Activated naive CD4-positive, alpha-beta T cell treated with anti-CD3 and anti-CD28 coated beads for 36 hours (primary cell): ENCODE results near the gene COL4A1. TPM values are rescaled to one million over a fixed set of nuclear protein-coding genes. Genes with fewer than 3 reads are reported as not detected.
A peak's percentile ranks its signal among the peaks of the same experiment; 100 is the strongest.
"Not testable (repeated sequence)": the region's sequence is repeated elsewhere in the genome, so short reads cannot be mapped to it uniquely, and the experiment has no call there.

Source experiments
- CTCF ChIA-PET: fragments of 350-600 bp; sonication (Branson Sonifier 250); formaldehyde crosslinking; loops from one replicate; lab custom pipeline; 2021; ENCODE audit warnings: antibody characterized with exemption; lab: Charles Lee
- DNase-seq: peaks from one replicate; pipeline ENCODE4 v3.0.0-alpha.2; 2020
- H3K27ac Mint-ChIP-seq: one replicate; pipeline ENCODE4 v1.8.0; 2021; ENCODE audit warnings: mild to moderate bottlenecking, mixed read lengths
- H3K27me3 Mint-ChIP-seq: one replicate; pipeline ENCODE4 v1.8.0; 2021; ENCODE audit warnings: low read depth, mixed read lengths
- H3K36me3 Mint-ChIP-seq: one replicate; pipeline ENCODE4 v1.8.0; 2021; ENCODE audit warnings: low read depth, mixed read lengths
- H3K4me1 Mint-ChIP-seq: one replicate; pipeline ENCODE4 v1.8.0; 2021; ENCODE audit warnings: low read depth, mixed read lengths
- H3K4me3 Mint-ChIP-seq: one replicate; pipeline ENCODE4 v1.8.0; 2021; ENCODE audit warnings: mild to moderate bottlenecking, moderate library complexity, mixed read lengths
- H3K9me3 Mint-ChIP-seq: one replicate; pipeline ENCODE4 v1.8.0; 2021; ENCODE audit warnings: mixed read lengths
- intact Hi-C: fragments of 100-400 bp; cut with micrococcal nuclease; formaldehyde crosslinking; loops from one replicate; pipeline ENCODE4 v1.15.1; 2023
- total RNA-seq, 2 experiments: library from RNA; stranded (reverse); gene quantifications; one replicate each; pipeline ENCODE4 v1.2.3, GENCODE V29; 2021

Gene COL4A1
- total RNA-seq, 2 experiments from 2014 or later: 0.07 TPM; not detected in 1

GRCh38 chr13:110123041-110123809, 183.7 kb downstream of the COL4A1 start:
- CTCF ChIA-PET: no interaction called here
- no peak overlapping the region for H3K27ac Mint-ChIP-seq
- no peaks in the 10 kb centered on the region for H3K9me3 Mint-ChIP-seq
- no peak for DNase-seq
- H3K4me1 Mint-ChIP-seq: no peaks in the 10 kb centered on the region
- no peaks in the 10 kb centered on the region for H3K36me3 Mint-ChIP-seq
- H3K4me3 Mint-ChIP-seq: no peak overlapping the region
- H3K27me3 Mint-ChIP-seq: peaks cover 46% of the 10 kb centered on the region
- intact Hi-C loops: no loop called here

- Mint-ChIP-seq H3K4me1 (no peaks in the 10 kb centered on the region), H3K9me3 (no peaks in the 10 kb centered on the region), H3K27me3 (peaks cover 47% of the 10 kb centered on the region), H3K4me3 (no peak overlapping the region), H3K36me3 (no peaks in the 10 kb centered on the region), H3K27ac (no peak overlapping the region)
- no peak for DNase-seq
- CTCF ChIA-PET: no interaction called here
- intact Hi-C loops: no loop called here
These were observed 185.4 kb downstream of the COL4A1 start for GRCh38 chr13:110121422-110122083.

DNA sequence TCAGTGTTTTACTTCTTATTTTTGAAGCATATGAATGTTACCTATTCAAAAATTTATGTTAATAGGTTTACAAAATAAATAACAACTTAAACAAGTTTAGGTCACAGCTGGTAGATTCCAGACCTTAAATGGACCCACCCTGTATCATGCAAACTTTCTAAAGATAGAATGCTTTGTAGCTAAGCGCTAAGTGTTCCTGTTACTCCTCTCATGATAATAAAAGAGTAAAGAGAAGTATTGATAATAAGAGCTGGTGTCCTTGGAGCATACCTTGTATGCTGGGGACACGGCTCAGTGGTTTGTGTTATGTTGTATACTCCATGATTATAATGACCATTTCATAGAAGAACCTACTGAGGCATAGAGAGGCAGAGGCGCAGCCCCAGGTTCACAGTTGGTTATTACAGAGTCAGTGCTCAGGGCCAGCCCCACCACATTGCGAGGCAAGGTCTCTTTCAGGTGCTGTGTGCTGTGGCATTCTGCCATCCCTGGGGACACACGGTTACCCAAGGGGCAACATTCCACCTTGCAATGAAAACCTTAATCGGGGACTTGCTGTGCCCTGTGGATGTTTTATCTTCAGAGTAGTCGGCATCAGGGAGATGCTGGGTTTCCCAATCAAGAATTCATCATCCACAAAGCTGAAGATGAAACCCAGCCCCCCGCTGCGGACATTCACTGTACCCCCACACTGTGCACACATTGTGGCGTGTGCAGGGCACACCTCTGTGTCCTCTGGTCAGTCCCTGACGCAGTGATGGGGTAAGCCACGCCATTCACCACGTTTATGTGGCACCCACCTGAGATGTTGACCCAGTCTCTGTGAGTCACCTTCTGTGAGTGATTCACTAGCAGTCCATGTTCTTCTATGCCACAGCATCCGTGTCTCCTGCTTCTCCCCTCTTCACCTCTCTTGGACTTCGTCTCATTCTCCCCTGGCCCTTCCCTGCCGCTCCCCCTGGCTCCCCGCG, 186.7 kb downstream of the COL4A1 start:
- no peak overlapping the region for H3K27ac Mint-ChIP-seq
- no peak overlapping the region for H3K4me3 Mint-ChIP-seq
- H3K36me3 Mint-ChIP-seq: no peaks in the 10 kb centered on the region
- intact Hi-C loops: loop anchor here (10.0 kb wide), 1 partner anchor 1795 kb away; no protein-coding TSS in a partner anchor
- no peak for DNase-seq
- no peaks in the 10 kb centered on the region for H3K9me3 Mint-ChIP-seq
- H3K27me3 Mint-ChIP-seq: peaks cover 41% of the 10 kb centered on the region
- CTCF ChIA-PET: interaction anchor here (0.7 kb wide), 1 partner anchor 76 kb away, joined by 3 read pairs; no protein-coding TSS in a partner anchor
- peaks cover 2% of the 10 kb centered on the region for H3K4me1 Mint-ChIP-seq

GRCh38 chr13:110118106-110118505, 188.9 kb downstream of the COL4A1 start:
- peaks cover 39% of the 10 kb centered on the region for H3K27me3 Mint-ChIP-seq
- no peak for DNase-seq
- no peak overlapping the region for H3K4me3 Mint-ChIP-seq
- CTCF ChIA-PET: no interaction called here
- peaks cover 2% of the 10 kb centered on the region for H3K4me1 Mint-ChIP-seq
- no peaks in the 10 kb centered on the region for H3K9me3 Mint-ChIP-seq
- no peak overlapping the region for H3K27ac Mint-ChIP-seq
- intact Hi-C loops: loop anchor here (10.0 kb wide), 1 partner anchor 1793 kb away; no protein-coding TSS in a partner anchor
- no peaks in the 10 kb centered on the region for H3K36me3 Mint-ChIP-seq

DNA sequence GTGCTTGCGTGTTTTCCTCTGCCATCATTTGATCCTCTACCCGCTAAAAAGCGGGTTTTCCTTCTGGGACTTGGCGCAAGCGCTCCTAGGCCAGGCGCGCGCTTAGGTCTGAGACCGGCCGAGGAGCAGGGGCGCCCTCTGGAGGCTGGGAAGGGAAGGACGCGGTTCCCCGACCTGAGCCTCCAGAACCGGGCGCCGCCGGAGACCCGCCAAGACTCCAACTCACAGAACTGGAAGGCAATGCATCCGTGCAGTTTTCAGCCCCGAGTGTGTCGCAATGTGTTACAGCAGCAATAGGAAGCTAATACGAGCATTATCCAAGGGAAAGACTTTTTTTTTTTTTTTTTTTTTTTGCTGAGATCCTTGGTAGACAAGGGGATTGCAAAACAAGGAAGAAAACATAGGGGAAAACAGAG, 190.9 kb downstream of the COL4A1 start:
- no peaks in the 10 kb centered on the region for H3K36me3 Mint-ChIP-seq
- peaks cover 2% of the 10 kb centered on the region for H3K4me1 Mint-ChIP-seq
- no peaks in the 10 kb centered on the region for H3K9me3 Mint-ChIP-seq
- peak; percentile 67 for DNase-seq
- CTCF ChIA-PET: interaction anchor here (0.7 to 1.4 kb wide), 5 partner anchors 15 to 1158 kb away, joined by 3 read pairs; no protein-coding TSS in a partner anchor
- intact Hi-C loops: loop anchor here (1.0 to 10.0 kb wide), 3 partner anchors 328 to 1791 kb away; no protein-coding TSS in a partner anchor
- no peak overlapping the region for H3K4me3 Mint-ChIP-seq
- no peak overlapping the region for H3K27ac Mint-ChIP-seq
- H3K27me3 Mint-ChIP-seq: peaks cover 32% of the 10 kb centered on the region

- H3K27ac Mint-ChIP-seq: no peak overlapping the region
- intact Hi-C loops: loop anchor here (10.0 kb wide), 1 partner anchor 1791 kb away; no protein-coding TSS in a partner anchor
These were observed 191.4 kb downstream of the COL4A1 start for GRCh38 chr13:110115591-110115990.

GRCh38 chr13:110114316-110114715, 192.6 kb downstream of the COL4A1 start:
- H3K9me3 Mint-ChIP-seq: no peaks in the 10 kb centered on the region
- H3K4me1 Mint-ChIP-seq: peaks cover 2% of the 10 kb centered on the region
- intact Hi-C loops: loop anchor here (5.0 to 10.0 kb wide), 2 partner anchors 967 to 1790 kb away; no protein-coding TSS in a partner anchor
- CTCF ChIA-PET: interaction anchor here (0.6 kb wide), 1 partner anchor 246 kb away, joined by 3 read pairs; no protein-coding TSS in a partner anchor
- peaks cover 26% of the 10 kb centered on the region for H3K27me3 Mint-ChIP-seq
- H3K27ac Mint-ChIP-seq: no peak overlapping the region
- H3K36me3 Mint-ChIP-seq: no peaks in the 10 kb centered on the region
- no peak overlapping the region for H3K4me3 Mint-ChIP-seq
- DNase-seq: no peak

More at GRCh38 chr13:110115591-110115990, 191.4 kb downstream of the COL4A1 start:
- Mint-ChIP-seq H3K27me3 (peaks cover 30% of the 10 kb centered on the region), H3K4me3 (no peak overlapping the region), H3K36me3 (no peaks in the 10 kb centered on the region), H3K4me1 (peaks cover 2% of the 10 kb centered on the region), H3K9me3 (no peaks in the 10 kb centered on the region)
- CTCF ChIA-PET: interaction anchor here (0.7 to 1.4 kb wide), 4 partner anchors 24 to 1160 kb away, joined by 3 to 4 read pairs (median 3); no protein-coding TSS in a partner anchor
- no peak for DNase-seq

- Mint-ChIP-seq H3K36me3 (no peaks in the 10 kb centered on the region), H3K4me3 (no peak overlapping the region), H3K27me3 (peaks cover 26% of the 10 kb centered on the region), H3K9me3 (no peaks in the 10 kb centered on the region), H3K27ac (no peak overlapping the region), H3K4me1 (peaks cover 2% of the 10 kb centered on the region)
- CTCF ChIA-PET: interaction anchor here (0.6 kb wide), 1 partner anchor 324 kb away, joined by 3 read pairs; no protein-coding TSS in a partner anchor
- intact Hi-C loops: loop anchor here (5.0 to 10.0 kb wide), 2 partner anchors 966 to 1789 kb away; no protein-coding TSS in a partner anchor
- DNase-seq: no peak
These were observed 193.6 kb downstream of the COL4A1 start for GRCh38 chr13:110113284-110113764.

GRCh38 chr13:110112379-110112778, 194.6 kb downstream of the COL4A1 start:
- H3K9me3 Mint-ChIP-seq, H3K4me1 Mint-ChIP-seq, CTCF ChIA-PET, H3K4me3 Mint-ChIP-seq, H3K27ac Mint-ChIP-seq, H3K36me3 Mint-ChIP-seq: not testable (repeated sequence)
- intact Hi-C loops: loop anchor here (5.0 to 10.0 kb wide), 2 partner anchors 965 to 1788 kb away; no protein-coding TSS in a partner anchor
- peak; percentile 42 for DNase-seq
- peaks cover 22% of the 10 kb centered on the region for H3K27me3 Mint-ChIP-seq

DNA sequence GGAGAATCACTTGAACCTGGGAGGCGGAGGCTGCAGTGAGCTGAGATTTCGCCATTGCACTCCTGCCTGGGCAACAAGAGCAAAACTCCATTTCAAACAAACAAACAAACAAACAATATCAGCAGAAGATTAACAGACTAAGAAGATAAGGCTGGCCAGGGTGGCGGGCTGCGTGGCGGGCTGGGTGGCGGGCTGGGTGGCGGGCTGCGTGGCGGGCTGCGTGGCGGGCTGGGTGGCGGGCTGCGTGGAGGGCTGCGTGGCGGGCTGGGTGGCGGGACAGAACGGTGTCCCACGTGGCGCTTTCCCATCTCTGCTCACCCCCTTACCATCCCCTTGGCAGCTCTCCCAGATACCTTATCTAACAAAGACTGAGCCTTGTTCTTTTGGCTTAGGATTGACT, 196.2 kb downstream of the COL4A1 start:
- no peaks in the 10 kb centered on the region for H3K4me1 Mint-ChIP-seq
- intact Hi-C loops: loop anchor here (5.0 to 10.0 kb wide), 2 partner anchors 963 to 1786 kb away; no protein-coding TSS in a partner anchor
- peaks cover 12% of the 10 kb centered on the region for H3K27me3 Mint-ChIP-seq
- no peak overlapping the region for H3K4me3 Mint-ChIP-seq
- DNase-seq: no peak
- H3K36me3 Mint-ChIP-seq: no peaks in the 10 kb centered on the region
- H3K27ac Mint-ChIP-seq: no peak overlapping the region
- CTCF ChIA-PET: no interaction called here
- H3K9me3 Mint-ChIP-seq: no peaks in the 10 kb centered on the region

- no peak for DNase-seq
- Mint-ChIP-seq H3K36me3 (no peaks in the 10 kb centered on the region), H3K4me3 (no peak overlapping the region), H3K27ac (no peak overlapping the region), H3K4me1 (no peaks in the 10 kb centered on the region), H3K27me3 (peaks cover 9% of the 10 kb centered on the region), H3K9me3 (no peaks in the 10 kb centered on the region)
- CTCF ChIA-PET: interaction anchor here (0.6 kb wide), 1 partner anchor 18 kb away, joined by 4 read pairs; no protein-coding TSS in a partner anchor
- intact Hi-C loops: loop anchor here (5.0 to 10.0 kb wide), 2 partner anchors 963 to 1785 kb away; no protein-coding TSS in a partner anchor
These were observed 197.0 kb downstream of the COL4A1 start for GRCh38 chr13:110109910-110110309.
